NCI-H2227 (cell line): ENCODE measurements around the gene CDIP1.

Experiments used
- DNase-seq: peaks from one replicate; lab custom pipeline; 2025; ENCODE audit not compliant: unreplicated experiment; lab: John Stamatoyannopoulos, UW

CDIP1 gene

DNA sequence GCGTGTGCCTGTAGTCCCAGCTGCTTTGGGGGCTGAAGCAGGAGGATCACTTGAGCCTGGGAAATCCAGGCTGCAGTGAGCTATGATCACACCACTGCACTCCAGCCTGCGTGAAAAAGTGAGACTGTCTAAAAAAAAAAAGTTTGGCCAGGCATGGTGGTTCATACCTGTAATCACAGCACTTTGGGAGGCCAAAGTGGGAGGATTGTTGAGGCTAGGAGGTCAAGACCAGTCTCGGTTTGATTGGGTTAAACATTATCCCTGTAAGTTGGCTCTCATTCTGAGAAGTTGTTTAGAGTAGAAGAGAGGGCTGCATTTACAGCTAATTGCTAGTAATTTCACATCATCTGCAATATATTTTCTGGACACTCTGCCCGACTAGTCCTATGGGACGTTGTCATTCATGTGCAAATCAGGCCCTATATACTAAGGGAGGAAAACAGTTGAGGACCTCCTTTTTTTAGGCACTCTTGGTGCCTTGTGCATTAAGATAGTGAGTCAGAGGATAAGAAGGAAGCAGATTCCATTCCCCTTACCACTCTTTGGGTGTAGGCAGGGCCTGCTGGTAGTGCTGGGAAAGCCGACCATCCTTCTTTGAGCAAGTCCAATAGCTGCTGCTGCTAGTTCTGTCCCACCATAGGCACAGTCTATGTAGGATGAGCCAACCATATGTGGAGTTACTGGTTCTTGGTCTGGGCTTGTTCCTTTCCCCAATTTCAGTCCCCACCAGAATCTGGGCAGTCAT, 43.7 kb downstream of the CDIP1 start:
- no peak for DNase-seq

DNA sequence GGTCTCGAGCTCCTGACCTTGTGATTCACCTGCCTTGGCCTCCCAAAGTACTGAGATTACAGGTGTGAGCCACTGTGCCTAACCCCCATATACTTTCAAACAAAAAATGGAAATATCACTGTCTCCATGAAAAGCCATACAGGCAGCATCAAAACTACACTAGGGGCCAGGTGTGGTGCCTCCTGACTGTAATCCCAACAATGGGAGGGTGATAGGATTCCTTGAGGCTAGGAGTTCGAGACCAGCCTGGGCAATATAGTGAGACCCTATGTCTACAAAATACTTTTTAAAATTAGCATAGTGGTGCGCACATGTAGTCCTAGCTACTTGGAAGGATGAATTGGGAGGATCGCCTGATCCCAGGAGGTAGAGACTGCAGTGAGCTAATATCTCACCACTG, 46.7 kb downstream of the CDIP1 start:
- DNase-seq: no peak

GRCh38 chr16:4489030-4489429, 49.5 kb downstream of the CDIP1 start:
- no peak for DNase-seq

- DNase-seq: no peak
Measured at GRCh38 chr16:4488499-4488967, 50.0 kb downstream of the CDIP1 start.

- DNase-seq: no peak
Measured at GRCh38 chr16:4487955-4488498, 50.5 kb downstream of the CDIP1 start.

- DNase-seq: no peak
Measured at GRCh38 chr16:4486126-4486893, 52.3 kb downstream of the CDIP1 start.

GRCh38 chr16:4481963-4482362, 56.6 kb downstream of the CDIP1 start:
- no peak for DNase-seq

- no peak for DNase-seq
Measured at GRCh38 chr16:4481526-4481925, 57.0 kb downstream of the CDIP1 start.

DNA sequence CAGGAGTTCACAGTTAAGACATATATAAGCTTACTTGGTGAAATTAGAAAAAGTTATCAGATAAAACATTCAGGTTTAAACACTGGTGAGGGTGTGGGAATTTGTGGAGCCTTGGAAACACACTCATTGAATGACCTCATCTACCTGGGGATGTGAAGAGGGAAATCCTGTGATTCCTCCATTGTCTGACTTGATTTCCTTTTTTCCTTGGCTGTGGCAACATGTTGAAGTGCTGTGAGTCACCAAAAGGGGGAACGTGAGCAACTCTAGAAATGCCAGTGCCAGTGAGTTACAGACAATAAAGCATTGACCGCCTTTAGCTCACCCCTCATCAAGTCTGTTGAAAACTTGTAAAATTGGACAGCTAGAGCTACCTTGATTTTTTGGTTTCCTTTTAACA, 60.6 kb downstream of the CDIP1 start:
- no peak for DNase-seq

- peak; percentile 95 for DNase-seq
Measured at GRCh38 chr16:4475880-4476788, 62.4 kb downstream of the CDIP1 start, which contains the start of gene HMOX2. Gene HMOX2 (plus strand): TSS chr16:4476398. CDS start chr16:4505525, 29,127 bp downstream.

DNA sequence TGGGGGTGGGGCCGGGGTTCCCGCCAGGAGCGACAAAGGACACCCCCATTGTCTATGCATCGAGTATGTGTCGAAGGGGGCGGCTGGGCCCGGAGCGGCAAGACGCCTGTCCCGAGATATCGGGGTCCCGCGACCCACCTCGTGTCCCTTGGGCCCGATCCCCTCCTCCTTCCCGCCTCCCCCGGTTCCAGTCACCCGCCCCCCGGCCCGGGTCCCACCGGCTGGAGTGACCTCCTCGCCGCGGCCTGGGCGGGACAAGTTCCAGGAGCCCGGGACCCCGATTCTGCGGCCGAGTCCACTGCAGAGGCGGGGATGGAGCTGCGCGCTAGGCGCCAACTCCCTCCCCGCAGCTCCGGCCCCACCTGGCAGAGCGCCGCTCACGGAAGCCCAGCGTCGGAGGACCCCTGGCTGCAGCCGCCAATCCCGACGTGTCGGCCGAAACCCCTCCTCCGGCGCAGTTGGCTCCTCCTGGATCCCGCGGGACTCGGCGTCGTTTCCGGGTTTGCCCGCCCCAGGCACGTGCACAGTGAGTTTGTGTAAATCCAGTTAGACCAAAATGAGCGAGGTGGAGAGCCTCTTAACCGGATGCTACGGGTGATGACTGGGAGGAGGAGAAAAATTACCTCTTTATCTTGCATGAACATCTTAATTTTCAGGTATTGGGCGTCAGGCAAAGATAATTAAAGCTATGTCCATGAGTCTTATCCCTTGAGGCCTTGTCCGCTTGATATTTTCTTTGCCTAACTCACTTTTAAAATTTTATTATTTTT, 64.2 kb downstream of the CDIP1 start, which contains the start of gene NMRAL1:
Gene NMRAL1 (minus strand): TSS at position 434 of the 770 bp plus-strand sequence. CDS start 493 bp downstream, outside the sequence.
- DNase-seq: peak; percentile 98

GRCh38 chr16:4472880-4473279, 65.7 kb downstream of the CDIP1 start:
- no peak for DNase-seq

- no peak for DNase-seq
Measured at GRCh38 chr16:4471869-4472268, 66.7 kb downstream of the CDIP1 start.

DNA sequence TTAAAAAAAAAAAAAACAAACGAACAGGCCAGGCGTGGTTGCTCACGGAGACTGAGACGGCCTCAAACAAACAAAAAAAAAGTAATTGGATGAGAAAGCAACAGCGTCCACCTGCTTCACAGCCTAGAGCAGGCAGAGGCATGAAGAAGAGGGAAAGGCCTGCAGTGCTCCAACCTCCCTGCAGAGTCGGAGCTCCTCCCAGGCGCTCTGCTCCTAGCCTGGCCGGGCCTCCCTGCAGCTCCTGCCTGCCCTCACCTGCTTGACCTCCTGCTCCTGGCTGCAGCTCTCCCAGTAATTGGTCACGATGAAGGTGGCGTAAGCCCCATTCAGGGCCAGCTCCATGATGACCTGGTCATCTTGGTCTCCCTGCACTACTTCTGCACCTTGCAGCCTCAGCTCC, 69.6 kb downstream of the CDIP1 start:
- DNase-seq: peak; percentile 54

DNA sequence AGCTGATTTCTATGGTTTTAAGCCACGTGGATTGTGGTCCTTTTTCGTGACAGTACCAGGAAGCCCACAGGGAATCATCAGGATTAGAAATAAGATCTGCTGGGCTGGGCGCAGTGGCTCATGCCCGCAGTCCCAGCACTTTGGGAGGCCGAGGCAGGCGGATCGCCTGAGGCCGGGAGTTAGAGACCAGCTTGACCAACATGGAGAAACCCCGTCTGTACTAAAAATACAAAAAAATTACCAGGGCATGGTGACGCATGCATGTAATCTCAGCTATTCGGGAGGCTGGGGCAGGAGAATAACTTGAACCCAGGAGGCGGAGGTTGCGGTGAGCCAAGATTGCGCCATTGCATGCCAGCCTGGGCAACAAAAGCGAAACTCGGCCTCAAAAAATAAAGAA, 70.7 kb downstream of the CDIP1 start:
- DNase-seq: no peak

- no peak for DNase-seq
Measured at GRCh38 chr16:4465977-4466779, 72.4 kb downstream of the CDIP1 start.

DNA sequence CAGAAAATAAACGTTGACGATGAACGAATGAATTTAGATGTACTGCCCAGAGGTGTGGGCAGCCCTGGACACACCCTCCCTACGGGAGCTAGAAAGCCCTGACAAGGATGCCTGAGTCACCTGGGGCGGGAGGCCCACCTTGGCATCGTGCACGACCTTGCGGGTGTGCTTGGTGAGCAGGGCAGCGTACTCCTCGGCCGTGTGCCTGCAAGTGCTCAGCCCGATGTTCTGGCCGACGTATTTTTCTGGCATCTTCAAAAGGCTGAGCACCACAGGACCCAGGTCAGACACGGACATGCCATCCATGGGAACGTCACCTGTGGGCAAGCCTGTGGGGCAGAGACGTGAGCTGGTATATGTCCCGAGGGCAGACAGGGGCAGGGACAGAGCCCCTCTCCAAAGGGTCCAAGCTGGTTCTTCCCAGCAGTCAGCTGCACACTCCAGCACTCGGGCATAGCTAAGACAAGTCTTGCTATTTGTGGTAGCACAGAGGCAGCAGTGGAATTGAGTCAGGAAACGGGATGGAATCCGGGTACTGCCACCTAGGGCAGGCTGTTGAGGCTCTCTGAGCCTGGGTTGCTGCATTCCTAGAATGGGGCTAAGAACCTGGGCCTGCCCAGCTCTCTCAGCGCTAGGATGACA, 74.9 kb downstream of the CDIP1 start:
- DNase-seq: no peak

- peak; percentile 62 for DNase-seq
Measured at GRCh38 chr16:4461250-4462085, 77.1 kb downstream of the CDIP1 start.
